Measurements from ENCODE around the gene ALMS1.
"Not testable (repeated sequence)": the region's sequence is repeated elsewhere in the genome, so short reads cannot be mapped to it uniquely, and the experiment has no call there.

Gene ALMS1

DNA sequence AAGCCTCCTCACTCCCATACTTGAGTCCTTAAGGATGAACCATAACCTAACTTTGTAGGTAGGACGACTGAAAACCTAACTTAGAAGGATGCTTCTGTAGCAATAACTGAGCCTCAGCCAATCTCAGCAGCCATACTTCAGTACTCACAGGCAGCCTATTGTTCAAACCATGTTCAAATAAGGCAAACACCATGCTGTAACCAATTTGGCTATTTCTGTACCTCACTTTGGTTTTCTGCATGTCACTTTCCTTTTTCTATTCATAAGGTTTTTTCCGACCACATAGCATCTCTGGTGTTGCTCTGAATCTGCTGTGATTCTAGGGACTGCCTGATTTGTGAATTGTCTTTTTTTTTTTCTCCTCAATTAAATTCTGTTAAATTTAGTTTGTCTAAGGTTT, 242.9 kb downstream of the ALMS1 start:
- not testable (repeated sequence) for H3K4me3 ChIP-seq (ENCODE audit: low read depth, low read length); H3K9ac ChIP-seq (ENCODE audit: low read depth, low read length)

DNA sequence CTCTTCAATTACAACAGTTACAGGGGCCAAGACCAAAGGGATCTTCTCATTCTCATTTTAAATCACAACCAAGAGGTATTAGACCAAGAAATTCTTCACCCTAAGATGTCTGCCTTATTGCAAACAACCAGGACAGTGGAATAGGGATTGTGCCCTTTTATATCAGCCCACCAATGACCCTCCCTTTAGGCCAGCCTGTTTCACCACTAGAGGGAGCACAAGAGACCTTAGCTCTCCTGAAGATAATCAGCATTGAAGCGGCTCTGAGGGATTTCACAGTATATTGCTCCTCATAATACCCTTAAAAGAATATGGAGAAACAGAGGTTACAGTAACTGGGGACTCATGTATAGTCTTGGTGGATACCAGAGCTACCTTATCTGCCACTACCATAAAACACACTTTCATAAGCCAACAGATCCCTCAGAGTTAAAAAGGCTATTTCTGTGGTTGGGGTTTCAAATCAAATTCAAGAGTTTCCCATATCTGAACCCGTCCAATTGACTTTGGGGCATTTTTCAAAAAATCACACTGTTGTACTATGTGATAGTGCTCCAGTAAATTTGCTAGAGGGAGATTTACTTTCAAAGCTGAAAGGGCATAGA, 245.1 kb downstream of the ALMS1 start:
- H3K36me3 ChIP-seq (ENCODE audit: control insufficient read depth, insufficient read depth, low read length); H3K4me1 ChIP-seq (ENCODE audit: control insufficient read depth, insufficient read depth, low read length); H3K4me3 ChIP-seq (ENCODE audit: low read depth, low read length); H3K9ac ChIP-seq (ENCODE audit: low read depth, low read length); H3K27me3 ChIP-seq (ENCODE audit: control insufficient read depth, insufficient read depth, low read length); H3K9me3 ChIP-seq (ENCODE audit: control insufficient read depth, insufficient read depth, low read length): not testable (repeated sequence)

More for the DNA sequence above, 242.9 kb downstream of the ALMS1 start:
- not testable (repeated sequence) for H3K27me3 ChIP-seq (ENCODE audit: control insufficient read depth, insufficient read depth, low read length); H3K36me3 ChIP-seq (ENCODE audit: control insufficient read depth, insufficient read depth, low read length); H3K4me1 ChIP-seq (ENCODE audit: control insufficient read depth, insufficient read depth, low read length); H3K9me3 ChIP-seq (ENCODE audit: control insufficient read depth, insufficient read depth, low read length)

DNA sequence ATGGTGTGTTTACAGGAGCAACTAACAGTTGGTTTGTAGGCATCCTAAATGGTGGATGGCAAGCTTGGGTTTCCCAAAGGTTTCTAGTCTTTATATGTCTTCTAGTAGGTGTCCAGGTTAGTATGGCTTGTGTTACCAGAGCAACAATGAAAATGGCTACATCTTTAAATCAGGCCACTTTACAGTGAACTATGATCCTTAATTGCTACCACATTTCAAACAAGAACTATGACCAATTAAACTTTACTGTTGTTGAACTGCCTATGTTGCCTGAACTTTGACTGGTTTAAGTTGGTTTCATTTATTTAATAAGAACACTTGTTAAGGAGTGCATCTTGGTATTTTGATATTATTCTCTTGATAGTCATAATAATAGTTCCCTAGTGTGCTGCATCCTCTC, 251.3 kb downstream of the ALMS1 start:
- not testable (repeated sequence) for H3K4me1 ChIP-seq (ENCODE audit: control insufficient read depth, insufficient read depth, low read length); H3K9me3 ChIP-seq (ENCODE audit: control insufficient read depth, insufficient read depth, low read length); H3K4me3 ChIP-seq (ENCODE audit: low read depth, low read length); H3K27me3 ChIP-seq (ENCODE audit: control insufficient read depth, insufficient read depth, low read length); H3K9ac ChIP-seq (ENCODE audit: low read depth, low read length); H3K36me3 ChIP-seq (ENCODE audit: control insufficient read depth, insufficient read depth, low read length)

- no peaks in the 10 kb centered on the region for H3K36me3 ChIP-seq (ENCODE audit: control insufficient read depth, insufficient read depth, low read length)
- no peak overlapping the region for H3K4me3 ChIP-seq (ENCODE audit: low read depth, low read length)
- H3K4me1 ChIP-seq (ENCODE audit: control insufficient read depth, insufficient read depth, low read length) = no peaks in the 10 kb centered on the region
- peaks cover 7% of the 10 kb centered on the region for H3K9me3 ChIP-seq (ENCODE audit: control insufficient read depth, insufficient read depth, low read length)
- H3K27me3 ChIP-seq (ENCODE audit: control insufficient read depth, insufficient read depth, low read length) = no peaks in the 10 kb centered on the region
- H3K9ac ChIP-seq (ENCODE audit: low read depth, low read length) = no peak overlapping the region
Measured at GRCh38 chr2:73638429-73638828, 252.8 kb downstream of the ALMS1 start.

DNA sequence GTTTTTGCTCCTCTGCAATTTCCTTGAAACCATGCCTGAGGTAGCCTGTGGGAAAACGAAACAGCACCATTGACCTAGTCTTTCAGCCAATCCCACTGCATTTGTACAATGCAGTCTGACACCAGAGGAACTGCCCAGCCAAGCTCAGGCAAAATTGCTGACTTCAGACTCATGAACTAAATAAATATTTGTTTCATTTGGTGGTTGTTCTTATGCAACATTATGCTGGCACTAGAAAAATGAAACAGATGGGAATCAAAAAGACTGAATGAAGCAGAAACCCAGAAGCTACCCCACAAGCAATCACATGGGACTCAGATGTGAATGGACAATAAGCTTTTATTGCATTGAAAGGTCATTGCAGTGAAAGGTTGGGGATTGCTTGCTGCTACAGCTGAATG, 254.9 kb downstream of the ALMS1 start:
- no peak overlapping the region for H3K4me3 ChIP-seq (ENCODE audit: low read depth, low read length)
- H3K27me3 ChIP-seq (ENCODE audit: control insufficient read depth, insufficient read depth, low read length) = no peaks in the 10 kb centered on the region
- H3K36me3 ChIP-seq (ENCODE audit: control insufficient read depth, insufficient read depth, low read length) = no peaks in the 10 kb centered on the region
- H3K4me1 ChIP-seq (ENCODE audit: control insufficient read depth, insufficient read depth, low read length) = no peaks in the 10 kb centered on the region
- H3K9me3 ChIP-seq (ENCODE audit: control insufficient read depth, insufficient read depth, low read length) = peaks cover 7% of the 10 kb centered on the region
- no peak overlapping the region for H3K9ac ChIP-seq (ENCODE audit: low read depth, low read length)

DNA sequence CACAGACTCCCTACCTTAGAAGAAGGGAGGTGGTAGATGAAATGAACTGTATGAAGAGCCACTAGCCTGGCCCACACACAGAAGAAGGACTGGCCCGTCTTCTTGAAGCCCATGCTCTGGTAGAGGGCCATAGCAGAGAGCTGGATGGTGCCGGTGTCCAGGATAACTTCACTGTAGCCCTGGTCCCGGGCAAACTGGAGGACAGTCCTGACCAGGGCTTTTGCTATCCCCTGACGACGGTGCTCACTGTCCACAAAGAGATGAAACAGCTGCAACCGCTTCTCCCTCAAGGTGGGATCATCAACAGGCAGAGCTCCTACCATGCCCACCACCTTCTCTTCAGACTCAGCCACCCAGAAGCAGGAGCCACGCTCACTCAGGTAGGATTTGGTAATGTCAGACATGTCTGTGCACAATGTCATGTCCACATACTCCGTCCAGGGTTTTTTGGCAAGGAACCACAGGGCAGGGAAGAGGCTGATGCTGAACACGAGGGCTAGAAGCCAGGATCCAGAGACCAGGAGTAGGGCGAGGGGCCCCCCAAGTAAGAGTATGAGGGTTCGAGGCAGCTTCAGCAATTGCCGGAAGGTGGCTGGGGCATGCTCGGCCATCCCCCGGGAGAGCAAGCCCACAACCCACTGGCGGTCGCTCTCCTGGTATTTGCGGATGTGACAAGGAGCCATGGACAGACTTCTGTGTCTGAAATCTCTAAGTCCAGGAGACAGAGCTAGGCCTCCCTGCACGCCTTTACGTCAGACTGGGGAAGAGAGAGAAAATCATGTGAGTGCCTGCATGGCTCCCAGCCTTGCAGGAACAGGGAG, 255.5 kb downstream of the ALMS1 start:
- Histone ChIP-seq H3K27me3 (ENCODE audit: control insufficient read depth, insufficient read depth, low read length) (no peaks in the 10 kb centered on the region), H3K4me3 (ENCODE audit: low read depth, low read length) (no peak overlapping the region), H3K9me3 (ENCODE audit: control insufficient read depth, insufficient read depth, low read length) (peaks cover 7% of the 10 kb centered on the region), H3K36me3 (ENCODE audit: control insufficient read depth, insufficient read depth, low read length) (no peaks in the 10 kb centered on the region), H3K4me1 (ENCODE audit: control insufficient read depth, insufficient read depth, low read length) (no peaks in the 10 kb centered on the region), H3K9ac (ENCODE audit: low read depth, low read length) (no peak overlapping the region)

DNA sequence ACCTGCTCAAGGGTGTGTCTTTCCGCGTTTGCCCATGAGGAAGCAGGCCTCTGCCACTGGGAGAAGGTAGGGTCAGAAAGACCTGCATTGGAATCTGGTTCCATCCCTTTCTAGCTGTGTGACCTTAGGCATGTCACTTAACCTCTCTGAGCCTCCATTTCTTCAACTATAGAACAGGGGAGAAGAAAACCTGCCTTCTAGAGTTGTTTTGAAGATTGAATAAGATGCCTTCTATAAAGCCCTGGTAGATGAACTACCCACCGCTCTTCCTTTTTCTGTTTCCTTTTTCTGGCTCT, 256.1 kb downstream of the ALMS1 start:
- H3K27me3 ChIP-seq (ENCODE audit: control insufficient read depth, insufficient read depth, low read length) = no peaks in the 10 kb centered on the region
- no peaks in the 10 kb centered on the region for H3K4me1 ChIP-seq (ENCODE audit: control insufficient read depth, insufficient read depth, low read length)

GRCh38 chr2:73642338-73643018, 256.8 kb downstream of the ALMS1 start, which contains the start of gene NAT8:
Gene NAT8 (minus strand): TSS chr2:73642422. CDS start chr2:73641628, 794 bp downstream.
- H3K4me3 ChIP-seq (ENCODE audit: low read depth, low read length) = no peak within 1 kb of the TSS
- no peak within 1 kb of the TSS for H3K9ac ChIP-seq (ENCODE audit: low read depth, low read length)
- no peaks in the 10 kb centered on the region for H3K4me1 ChIP-seq (ENCODE audit: control insufficient read depth, insufficient read depth, low read length)
- H3K36me3 ChIP-seq (ENCODE audit: control insufficient read depth, insufficient read depth, low read length) = no peaks in the 10 kb centered on the region
- H3K9me3 ChIP-seq (ENCODE audit: control insufficient read depth, insufficient read depth, low read length) = peaks cover 7% of the 10 kb centered on the region
- H3K27me3 ChIP-seq (ENCODE audit: control insufficient read depth, insufficient read depth, low read length) = no peaks in the 10 kb centered on the region

More for the DNA sequence above, 256.1 kb downstream of the ALMS1 start:
- no peak overlapping the region for H3K9ac ChIP-seq (ENCODE audit: low read depth, low read length)
- peaks cover 7% of the 10 kb centered on the region for H3K9me3 ChIP-seq (ENCODE audit: control insufficient read depth, insufficient read depth, low read length)
- H3K4me3 ChIP-seq (ENCODE audit: low read depth, low read length) = no peak overlapping the region
- no peaks in the 10 kb centered on the region for H3K36me3 ChIP-seq (ENCODE audit: control insufficient read depth, insufficient read depth, low read length)

DNA sequence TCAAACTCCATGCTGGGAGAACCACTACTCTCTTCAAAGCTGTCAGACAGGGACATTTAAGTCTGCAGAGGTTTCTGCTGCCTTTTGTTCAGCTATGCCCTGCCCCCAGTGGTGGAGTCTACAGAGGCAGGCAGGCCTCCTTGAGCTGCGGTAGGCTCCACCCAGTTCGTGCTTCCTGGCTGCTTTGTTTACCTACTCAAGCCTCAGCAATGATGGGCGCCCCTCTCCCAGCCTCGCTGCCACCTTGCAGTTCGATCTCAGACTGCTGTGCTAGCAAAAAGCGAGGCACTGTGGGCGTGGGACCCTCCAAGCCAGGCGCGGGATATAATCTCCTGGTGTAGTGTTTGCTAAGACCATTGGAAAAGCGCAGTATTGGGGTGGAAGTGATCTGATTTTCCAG, 262.1 kb downstream of the ALMS1 start:
- not testable (repeated sequence) for H3K4me1 ChIP-seq (ENCODE audit: control insufficient read depth, insufficient read depth, low read length); H3K27me3 ChIP-seq (ENCODE audit: control insufficient read depth, insufficient read depth, low read length); H3K9ac ChIP-seq (ENCODE audit: low read depth, low read length); H3K9me3 ChIP-seq (ENCODE audit: control insufficient read depth, insufficient read depth, low read length); H3K36me3 ChIP-seq (ENCODE audit: control insufficient read depth, insufficient read depth, low read length); H3K4me3 ChIP-seq (ENCODE audit: low read depth, low read length)

DNA sequence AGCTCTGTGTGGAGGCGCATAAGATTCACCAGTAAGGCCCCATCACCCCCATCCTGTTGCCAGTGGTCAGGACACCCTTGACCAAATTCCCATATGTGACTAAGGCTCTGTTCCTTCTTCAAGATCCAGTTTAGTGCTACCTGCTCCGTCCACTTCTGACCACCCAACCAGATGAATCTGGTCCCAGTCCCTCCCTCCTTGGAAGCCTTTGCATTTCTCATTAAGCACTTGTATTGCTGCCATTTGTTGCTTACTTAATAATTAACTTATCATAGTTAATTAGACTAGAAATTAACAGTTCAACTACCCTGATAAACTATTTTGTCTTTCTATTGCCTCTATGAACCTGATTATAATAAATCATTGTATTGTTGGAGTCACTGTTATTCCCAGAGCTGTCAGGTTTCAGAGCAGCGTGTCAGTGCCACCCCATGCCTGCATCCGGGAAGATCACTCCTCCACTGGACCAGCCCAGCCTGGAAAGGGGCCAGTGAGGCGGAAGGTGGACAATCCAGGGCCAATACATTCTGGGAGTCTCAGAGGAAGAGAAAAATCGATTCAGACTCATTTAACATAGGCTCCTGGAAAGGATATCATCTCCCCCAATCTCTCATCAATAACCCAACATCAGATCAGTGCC, 266.1 kb downstream of the ALMS1 start:
- H3K9me3 ChIP-seq (ENCODE audit: control insufficient read depth, insufficient read depth, low read length) = no peaks in the 10 kb centered on the region
- H3K27me3 ChIP-seq (ENCODE audit: control insufficient read depth, insufficient read depth, low read length) = no peaks in the 10 kb centered on the region
- H3K4me1 ChIP-seq (ENCODE audit: control insufficient read depth, insufficient read depth, low read length) = no peaks in the 10 kb centered on the region

GRCh38 chr2:73652348-73652747, 266.7 kb downstream of the ALMS1 start:
- H3K27me3 ChIP-seq (ENCODE audit: control insufficient read depth, insufficient read depth, low read length) = no peaks in the 10 kb centered on the region
- H3K4me3 ChIP-seq (ENCODE audit: low read depth, low read length) = no peak overlapping the region
- no peaks in the 10 kb centered on the region for H3K4me1 ChIP-seq (ENCODE audit: control insufficient read depth, insufficient read depth, low read length)
- no peaks in the 10 kb centered on the region for H3K9me3 ChIP-seq (ENCODE audit: control insufficient read depth, insufficient read depth, low read length)
- H3K9ac ChIP-seq (ENCODE audit: low read depth, low read length) = no peak overlapping the region
- no peaks in the 10 kb centered on the region for H3K36me3 ChIP-seq (ENCODE audit: control insufficient read depth, insufficient read depth, low read length)

More for the DNA sequence above, 266.1 kb downstream of the ALMS1 start:
- no peak overlapping the region for H3K9ac ChIP-seq (ENCODE audit: low read depth, low read length)
- no peak overlapping the region for H3K4me3 ChIP-seq (ENCODE audit: low read depth, low read length)
- no peaks in the 10 kb centered on the region for H3K36me3 ChIP-seq (ENCODE audit: control insufficient read depth, insufficient read depth, low read length)

Data from iPS-15b (cell line).